C4-2B (cell line): Measurements from ENCODE around the gene XPR1.
"Not testable (repeated sequence)": the region's sequence is repeated elsewhere in the genome, so short reads cannot be mapped to it uniquely, and the experiment has no call there.

Source experiments
- H3K27ac ChIP-seq: fragments of 450-650 bp; 2 replicates; pipeline ENCODE4 v1.5.1; 2017
- CTCF ChIP-seq: fragments of 450-650 bp; conservative IDR thresholded peaks from 2 replicates; pipeline ENCODE4 v1.5.1; 2017; ENCODE audit warnings: mild to moderate bottlenecking
- ZFX ChIP-seq: fragments of 450-650 bp; IDR thresholded peaks from 2 replicates; pipeline ENCODE4 v1.6.1; 2017

XPR1 gene

GRCh38 chr1:180722586-180722985, 90.8 kb downstream of the XPR1 start:
- TF ChIP-seq ZFX: no peak
- no peak for TF ChIP-seq CTCF
- H3K27ac ChIP-seq: no peak overlapping the region

GRCh38 chr1:180724055-180724454, 92.2 kb downstream of the XPR1 start:
- TF ChIP-seq ZFX (no peak), CTCF (no peak)

GRCh38 chr1:180726024-180726423, 94.2 kb downstream of the XPR1 start:
- H3K27ac ChIP-seq: not testable (repeated sequence)

More at GRCh38 chr1:180724055-180724454, 92.2 kb downstream of the XPR1 start:
- H3K27ac ChIP-seq: no peak overlapping the region

GRCh38 chr1:180727751-180728150, 95.9 kb downstream of the XPR1 start:
- not testable (repeated sequence) for H3K27ac ChIP-seq

GRCh38 chr1:180728472-180729106, 96.8 kb downstream of the XPR1 start:
- no peak overlapping the region for H3K27ac ChIP-seq
- TF ChIP-seq CTCF (no peak), ZFX (no peak)

- H3K27ac ChIP-seq: no peak overlapping the region
- TF ChIP-seq ZFX (no peak), CTCF (no peak)
Measured at GRCh38 chr1:180731131-180731530, 99.3 kb downstream of the XPR1 start.

GRCh38 chr1:180732866-180733265, 101.0 kb downstream of the XPR1 start:
- no peak for TF ChIP-seq ZFX
- TF ChIP-seq CTCF: no peak
- no peak overlapping the region for H3K27ac ChIP-seq

- H3K27ac ChIP-seq: no peak overlapping the region
- no peak for TF ChIP-seq ZFX
- no peak for TF ChIP-seq CTCF
Measured at GRCh38 chr1:180734366-180734765, 102.5 kb downstream of the XPR1 start.

GRCh38 chr1:180742663-180743062, 110.8 kb downstream of the XPR1 start:
- H3K27ac ChIP-seq: no peak overlapping the region
- TF ChIP-seq ZFX: no peak
- no peak for TF ChIP-seq CTCF
